ENCODE data around the gene SAMD4A. TPM values are rescaled to one million over a fixed set of nuclear protein-coding genes. Genes with fewer than 3 reads are reported as not detected.

SAMD4A gene
- total RNA-seq, 1 experiment from 2014 or later, result 26.5 TPM

DNA sequence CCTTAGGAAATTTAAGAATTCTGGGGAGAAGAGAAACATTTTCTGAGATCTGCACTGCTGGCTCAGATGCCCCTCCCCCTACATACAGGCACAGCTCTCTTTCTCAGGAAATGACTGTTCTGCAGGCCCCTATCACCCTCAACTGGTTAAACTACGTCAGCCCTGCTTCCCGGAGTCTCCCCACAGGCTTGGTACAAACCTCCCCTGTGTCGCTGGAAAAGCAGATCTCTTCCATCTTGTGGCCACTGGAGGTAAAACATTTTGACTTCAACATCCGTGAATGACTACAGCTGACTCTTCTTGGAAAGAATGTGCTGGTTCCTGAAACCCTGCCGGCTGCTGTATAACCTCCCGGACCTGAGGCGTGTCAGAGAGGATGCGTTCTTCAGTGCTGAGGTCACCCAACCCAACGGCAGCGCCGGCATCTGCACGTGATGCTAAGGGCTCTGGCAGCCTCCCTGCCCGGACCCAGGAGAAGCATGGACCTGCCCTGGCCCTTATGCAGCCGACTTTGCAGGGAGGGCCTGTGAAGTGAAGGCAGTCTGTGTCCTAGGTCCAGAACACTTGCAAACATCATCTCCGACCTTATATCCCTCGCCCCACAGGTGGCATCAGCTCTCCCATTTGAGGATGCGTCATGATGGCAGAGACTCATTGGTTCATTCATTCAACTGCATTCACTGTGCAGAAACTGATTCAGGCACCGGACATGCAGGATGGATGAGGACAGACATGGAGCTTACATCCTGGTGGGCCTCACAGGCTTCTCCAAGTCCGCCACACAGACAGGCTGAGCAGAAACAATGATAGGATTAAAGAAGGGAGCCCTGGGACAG lies 206.5 kb downstream of the SAMD4A start:
- Histone ChIP-seq H3K9me3 (ENCODE audit: low read depth, low read length, poor library complexity, severe bottlenecking) (no peaks in the 10 kb centered on the region), H3K27me3 (replicated peaks; ENCODE audit: insufficient read depth, low read depth, low read length, poor library complexity) (no peaks in the 10 kb centered on the region), H3K4me3 (ENCODE audit: low read depth, low read length, poor library complexity, severe bottlenecking) (no peak overlapping the region), H3K36me3 (ENCODE audit: insufficient read depth, low read length, poor library complexity, severe bottlenecking) (no peaks in the 10 kb centered on the region), H3K4me1 (ENCODE audit: insufficient read depth, low read length, poor library complexity, severe bottlenecking) (peaks cover 27% of the 10 kb centered on the region), H3K27ac (ENCODE audit: low read depth, low read length, poor library complexity, severe bottlenecking) (peak overlapping the region; percentile 70)
- peak; percentile 97 for DNase-seq (ENCODE audit: low spot score)
- intact Hi-C loops (cut with micrococcal nuclease; ENCODE audit: unreplicated experiment), result loop anchor here (1.0 kb wide), 2 partner anchors 82 to 209 kb away; no protein-coding TSS in a partner anchor
- ChIA-PET CTCF (interaction anchor here (0.6 to 2.2 kb wide), 9 partner anchors 11 to 264 kb away, joined by 3 to 48 read pairs (median 5); partner anchors contain the start of genes CGRRF1 and SAMD4A), POLR2A (ENCODE audit: low non-redundant PET) (no interaction called here)
- no TSS peak for BruUV-seq (replicated peaks)
- TF ChIP-seq EZH2 (IDR thresholded peaks at IDR 0.05; ENCODE audit: borderline replicate concordance, low read depth, low read length, poor library complexity, severe bottlenecking), result no peak
- TF ChIP-seq, protein P1, sequence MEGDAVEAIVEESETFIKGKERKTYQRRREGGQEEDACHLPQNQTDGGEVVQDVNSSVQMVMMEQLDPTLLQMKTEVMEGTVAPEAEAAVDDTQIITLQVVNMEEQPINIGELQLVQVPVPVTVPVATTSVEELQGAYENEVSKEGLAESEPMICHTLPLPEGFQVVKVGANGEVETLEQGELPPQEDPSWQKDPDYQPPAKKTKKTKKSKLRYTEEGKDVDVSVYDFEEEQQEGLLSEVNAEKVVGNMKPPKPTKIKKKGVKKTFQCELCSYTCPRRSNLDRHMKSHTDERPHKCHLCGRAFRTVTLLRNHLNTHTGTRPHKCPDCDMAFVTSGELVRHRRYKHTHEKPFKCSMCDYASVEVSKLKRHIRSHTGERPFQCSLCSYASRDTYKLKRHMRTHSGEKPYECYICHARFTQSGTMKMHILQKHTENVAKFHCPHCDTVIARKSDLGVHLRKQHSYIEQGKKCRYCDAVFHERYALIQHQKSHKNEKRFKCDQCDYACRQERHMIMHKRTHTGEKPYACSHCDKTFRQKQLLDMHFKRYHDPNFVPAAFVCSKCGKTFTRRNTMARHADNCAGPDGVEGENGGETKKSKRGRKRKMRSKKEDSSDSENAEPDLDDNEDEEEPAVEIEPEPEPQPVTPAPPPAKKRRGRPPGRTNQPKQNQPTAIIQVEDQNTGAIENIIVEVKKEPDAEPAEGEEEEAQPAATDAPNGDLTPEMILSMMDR (conservative IDR thresholded peaks at IDR 0.05; ENCODE audit: low read depth, low read length), result peak; percentile 64

DNA sequence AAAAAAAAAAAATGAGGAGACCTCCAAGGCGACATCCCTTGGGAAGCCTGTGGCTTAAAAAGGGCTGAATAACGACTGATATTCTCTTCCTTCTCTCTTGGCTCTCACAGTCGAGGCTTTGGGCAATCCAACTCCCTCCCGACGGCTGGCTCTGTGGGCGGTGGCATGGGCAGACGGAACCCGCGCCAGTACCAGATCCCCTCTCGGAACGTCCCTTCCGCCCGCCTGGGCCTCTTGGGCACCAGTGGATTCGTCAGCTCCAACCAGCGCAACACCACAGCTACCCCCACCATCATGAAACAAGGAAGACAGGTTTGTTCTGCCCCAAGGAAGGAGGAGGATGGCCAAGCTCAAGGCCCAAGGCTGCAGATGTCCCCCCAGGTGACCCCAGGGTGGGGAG lies 207.9 kb downstream of the SAMD4A start:
- H3K27me3 ChIP-seq (replicated peaks; ENCODE audit: insufficient read depth, low read depth, low read length, poor library complexity), result no peaks in the 10 kb centered on the region
- BruUV-seq (replicated peaks), result no TSS peak
- H3K4me1 ChIP-seq (ENCODE audit: insufficient read depth, low read length, poor library complexity, severe bottlenecking), result peaks cover 27% of the 10 kb centered on the region
- no peaks in the 10 kb centered on the region for H3K9me3 ChIP-seq (ENCODE audit: low read depth, low read length, poor library complexity, severe bottlenecking)
- DNase-seq (ENCODE audit: low spot score), result no peak
- H3K27ac ChIP-seq (ENCODE audit: low read depth, low read length, poor library complexity, severe bottlenecking), result no peak overlapping the region
- TF ChIP-seq EZH2 (IDR thresholded peaks at IDR 0.05; ENCODE audit: borderline replicate concordance, low read depth, low read length, poor library complexity, severe bottlenecking), result no peak
- TF ChIP-seq, protein P1 (conservative IDR thresholded peaks at IDR 0.05; ENCODE audit: low read depth, low read length), result no peak
- H3K36me3 ChIP-seq (ENCODE audit: insufficient read depth, low read length, poor library complexity, severe bottlenecking), result no peaks in the 10 kb centered on the region
- H3K4me3 ChIP-seq (ENCODE audit: low read depth, low read length, poor library complexity, severe bottlenecking), result no peak overlapping the region
- intact Hi-C loops (cut with micrococcal nuclease; ENCODE audit: unreplicated experiment), result no loop called here
- CTCF ChIA-PET, result interaction anchor here (0.9 to 2.3 kb wide), 3 partner anchors 28 to 210 kb away, joined by 4 to 10 read pairs (median 4); no protein-coding TSS in a partner anchor
- POLR2A ChIA-PET (ENCODE audit: low non-redundant PET), result no interaction called here

DNA sequence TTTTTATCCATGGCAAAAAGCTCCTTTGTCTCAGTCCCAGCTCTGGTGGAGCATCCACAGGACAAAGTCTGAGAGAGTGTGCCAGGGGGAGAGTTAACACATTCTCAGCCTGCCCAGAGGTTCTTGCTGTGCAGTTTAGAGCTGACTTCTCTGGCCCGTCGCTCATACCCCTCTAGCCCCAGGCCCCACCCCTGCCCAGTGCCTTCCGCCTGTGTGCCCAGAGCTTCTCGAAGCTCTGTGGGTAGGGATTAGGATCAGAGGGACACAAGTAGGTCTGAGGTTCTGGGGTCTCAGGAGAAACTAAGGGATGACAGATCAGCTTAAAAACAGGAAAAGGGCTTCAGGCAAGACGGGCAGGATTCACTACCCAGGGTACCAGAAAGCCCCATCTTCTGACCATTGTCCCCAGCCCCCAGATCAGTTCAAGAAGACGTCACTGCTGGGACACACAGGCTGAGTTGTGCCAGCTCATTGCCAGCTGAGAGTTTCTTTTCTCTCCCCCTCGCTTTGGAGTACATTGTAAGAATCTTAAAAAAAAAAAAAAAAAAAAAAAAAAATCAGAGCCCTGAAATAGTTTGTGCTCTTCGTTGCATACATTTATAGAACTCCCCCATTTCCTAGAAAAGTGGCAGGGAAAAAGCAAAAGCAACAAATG lies 208.7 kb downstream of the SAMD4A start:
- POLR2A ChIA-PET (ENCODE audit: low non-redundant PET), result interaction anchor here (0.6 kb wide), 1 partner anchor 26 kb away, joined by 3 read pairs; no protein-coding TSS in a partner anchor
- no peak overlapping the region for H3K4me3 ChIP-seq (ENCODE audit: low read depth, low read length, poor library complexity, severe bottlenecking)
- intact Hi-C loops (cut with micrococcal nuclease; ENCODE audit: unreplicated experiment), result no loop called here
- CTCF ChIA-PET, result interaction anchor here (0.6 to 2.3 kb wide), 3 partner anchors 52 to 211 kb away, joined by 4 to 15 read pairs (median 10); no protein-coding TSS in a partner anchor
- no peaks in the 10 kb centered on the region for H3K36me3 ChIP-seq (ENCODE audit: insufficient read depth, low read length, poor library complexity, severe bottlenecking)
- H3K4me1 ChIP-seq (ENCODE audit: insufficient read depth, low read length, poor library complexity, severe bottlenecking), result peaks cover 27% of the 10 kb centered on the region
- TF ChIP-seq, protein P1 (conservative IDR thresholded peaks at IDR 0.05; ENCODE audit: low read depth, low read length), result no peak
- no peak for TF ChIP-seq EZH2 (IDR thresholded peaks at IDR 0.05; ENCODE audit: borderline replicate concordance, low read depth, low read length, poor library complexity, severe bottlenecking)
- DNase-seq (ENCODE audit: low spot score), result no peak
- H3K27ac ChIP-seq (ENCODE audit: low read depth, low read length, poor library complexity, severe bottlenecking), result no peak overlapping the region
- H3K27me3 ChIP-seq (replicated peaks; ENCODE audit: insufficient read depth, low read depth, low read length, poor library complexity), result no peaks in the 10 kb centered on the region
- no peaks in the 10 kb centered on the region for H3K9me3 ChIP-seq (ENCODE audit: low read depth, low read length, poor library complexity, severe bottlenecking)
- no TSS peak for BruUV-seq (replicated peaks)
